AG04449 (cell line): Measurements from ENCODE around the gene RORC.
"Not testable (repeated sequence)": the region's sequence is repeated elsewhere in the genome, so short reads cannot be mapped to it uniquely, and the experiment has no call there.

Source experiments
- CTCF ChIA-PET: fragments of 350-600 bp; formaldehyde crosslinking; extraction: SDS; loops from one replicate; lab custom pipeline; 2021; ENCODE audit warnings: antibody characterized with exemption; lab: Yijun Ruan, JAX
- POLR2A ChIA-PET: fragments of 400-600, 350-600 bp; formaldehyde crosslinking; extraction: SDS; loops from one replicate; lab custom pipeline; 2020; ENCODE audit warnings: antibody characterized with exemption, inconsistent platforms; lab: Yijun Ruan, JAX
- DNase-seq: peaks from one replicate; pipeline ENCODE4 v3.0.0-alpha.2; 2010; ENCODE audit warnings: low read depth, low spot score
- H3K4me3 ChIP-seq: 2 replicates; pipeline ENCODE4 v1.5.1; 2011; ENCODE audit warnings: low read depth, mild to moderate bottlenecking, control low read depth, low read length
- TF ChIP-seq, protein P1 (sequence below): IDR thresholded peaks from one replicate; pipeline ENCODE4 v1.5.1; 2011; ENCODE audit warnings: mild to moderate bottlenecking, moderate library complexity, low read length, control low read depth, inconsistent platforms; ENCODE audit not compliant: insufficient read depth; ENCODE audit errors: missing control alignments

Gene RORC

DNA sequence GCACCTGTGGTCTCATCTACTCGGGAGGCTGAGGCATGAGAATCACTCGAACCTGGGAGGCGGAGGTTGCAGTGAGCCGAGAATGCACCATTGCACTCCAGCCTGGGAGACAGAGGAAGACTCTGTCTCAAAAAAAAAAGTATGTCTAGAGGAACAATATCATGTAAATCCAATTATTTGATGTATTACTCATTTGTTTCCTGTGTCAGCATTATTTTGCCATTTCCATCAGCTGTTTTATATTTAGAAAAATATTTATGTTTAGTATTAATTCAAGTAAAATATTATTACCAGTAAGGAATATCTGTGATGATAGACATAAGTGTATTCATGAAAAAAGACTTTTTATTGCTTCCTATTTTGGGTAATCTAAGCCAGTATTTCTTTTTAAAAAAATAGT, 54.3 kb downstream of the RORC start:
- ChIA-PET POLR2A (no interaction called here), CTCF (interaction anchor here (0.7 to 1.2 kb wide), 2 partner anchors 13 to 319 kb away, joined by 3 read pairs; partner anchors contain the start of gene TDRKH)
- no peak overlapping the region for H3K4me3 ChIP-seq
- no peak for DNase-seq
- TF ChIP-seq, protein P1, sequence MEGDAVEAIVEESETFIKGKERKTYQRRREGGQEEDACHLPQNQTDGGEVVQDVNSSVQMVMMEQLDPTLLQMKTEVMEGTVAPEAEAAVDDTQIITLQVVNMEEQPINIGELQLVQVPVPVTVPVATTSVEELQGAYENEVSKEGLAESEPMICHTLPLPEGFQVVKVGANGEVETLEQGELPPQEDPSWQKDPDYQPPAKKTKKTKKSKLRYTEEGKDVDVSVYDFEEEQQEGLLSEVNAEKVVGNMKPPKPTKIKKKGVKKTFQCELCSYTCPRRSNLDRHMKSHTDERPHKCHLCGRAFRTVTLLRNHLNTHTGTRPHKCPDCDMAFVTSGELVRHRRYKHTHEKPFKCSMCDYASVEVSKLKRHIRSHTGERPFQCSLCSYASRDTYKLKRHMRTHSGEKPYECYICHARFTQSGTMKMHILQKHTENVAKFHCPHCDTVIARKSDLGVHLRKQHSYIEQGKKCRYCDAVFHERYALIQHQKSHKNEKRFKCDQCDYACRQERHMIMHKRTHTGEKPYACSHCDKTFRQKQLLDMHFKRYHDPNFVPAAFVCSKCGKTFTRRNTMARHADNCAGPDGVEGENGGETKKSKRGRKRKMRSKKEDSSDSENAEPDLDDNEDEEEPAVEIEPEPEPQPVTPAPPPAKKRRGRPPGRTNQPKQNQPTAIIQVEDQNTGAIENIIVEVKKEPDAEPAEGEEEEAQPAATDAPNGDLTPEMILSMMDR, result no peak

DNA sequence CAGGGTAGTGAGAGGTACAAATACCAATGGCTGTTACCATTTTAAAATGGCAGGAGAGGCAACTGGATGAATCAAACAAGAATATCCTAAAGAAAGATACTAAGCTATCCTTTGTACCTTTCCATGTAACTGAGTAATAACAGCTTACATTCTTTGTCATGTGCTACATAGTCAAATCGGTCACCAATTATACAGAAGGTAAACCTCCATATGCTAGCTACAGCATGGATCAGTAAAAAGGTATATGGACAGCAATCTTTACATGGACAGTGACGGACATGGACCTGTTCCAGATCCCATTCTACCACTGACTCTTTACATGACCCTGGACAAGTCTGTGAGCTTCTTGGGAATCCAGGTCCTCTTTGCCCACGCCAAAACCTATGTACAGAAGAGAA, 54.9 kb downstream of the RORC start:
- POLR2A ChIA-PET, result no interaction called here
- CTCF ChIA-PET, result no interaction called here
- TF ChIP-seq, protein P1, result no peak
- H3K4me3 ChIP-seq, result no peak overlapping the region
- DNase-seq, result no peak

DNA sequence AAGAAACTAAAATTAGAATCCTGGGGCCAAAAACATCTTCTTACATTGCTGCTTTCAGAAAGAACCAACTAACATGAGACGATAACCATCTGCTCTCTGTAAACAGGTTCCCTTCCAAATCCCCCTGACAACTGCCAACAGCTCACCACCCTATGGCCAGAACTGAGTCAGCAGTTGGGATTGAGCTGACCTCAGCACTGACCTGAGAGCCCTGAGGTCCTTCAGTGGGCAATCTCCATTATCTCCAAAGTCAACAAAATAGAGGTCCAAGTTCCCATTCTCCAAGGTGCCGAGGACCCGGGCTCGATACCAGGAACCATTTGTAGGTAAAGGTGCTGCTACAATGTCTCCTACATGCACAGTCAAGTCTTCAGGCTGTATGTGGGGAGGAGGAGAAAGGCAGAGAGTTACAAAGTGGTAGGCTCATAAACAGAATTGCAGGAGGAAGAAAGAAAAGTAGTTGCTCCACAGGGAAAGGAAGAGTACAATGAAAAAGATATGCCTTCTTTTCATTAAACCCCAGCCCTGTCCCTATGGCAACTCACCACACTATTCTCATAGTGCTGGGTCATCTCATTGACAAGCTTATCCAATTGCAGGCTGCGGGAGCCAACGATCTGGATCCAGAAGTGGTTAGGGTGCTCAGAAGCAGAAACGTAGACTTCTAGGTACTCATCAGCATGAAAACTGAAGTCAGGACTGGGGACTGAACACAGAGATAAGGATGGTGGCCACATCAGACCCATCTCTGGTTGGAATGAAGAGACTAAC, 55.5 kb downstream of the RORC start:
- ChIA-PET CTCF (interaction anchor here (1.5 kb wide), 1 partner anchor 14 kb away, joined by 5 read pairs; the partner anchor contains the start of gene TDRKH), POLR2A (no interaction called here)
- TF ChIP-seq, protein P1, result no peak
- DNase-seq, result no peak
- no peak overlapping the region for H3K4me3 ChIP-seq

DNA sequence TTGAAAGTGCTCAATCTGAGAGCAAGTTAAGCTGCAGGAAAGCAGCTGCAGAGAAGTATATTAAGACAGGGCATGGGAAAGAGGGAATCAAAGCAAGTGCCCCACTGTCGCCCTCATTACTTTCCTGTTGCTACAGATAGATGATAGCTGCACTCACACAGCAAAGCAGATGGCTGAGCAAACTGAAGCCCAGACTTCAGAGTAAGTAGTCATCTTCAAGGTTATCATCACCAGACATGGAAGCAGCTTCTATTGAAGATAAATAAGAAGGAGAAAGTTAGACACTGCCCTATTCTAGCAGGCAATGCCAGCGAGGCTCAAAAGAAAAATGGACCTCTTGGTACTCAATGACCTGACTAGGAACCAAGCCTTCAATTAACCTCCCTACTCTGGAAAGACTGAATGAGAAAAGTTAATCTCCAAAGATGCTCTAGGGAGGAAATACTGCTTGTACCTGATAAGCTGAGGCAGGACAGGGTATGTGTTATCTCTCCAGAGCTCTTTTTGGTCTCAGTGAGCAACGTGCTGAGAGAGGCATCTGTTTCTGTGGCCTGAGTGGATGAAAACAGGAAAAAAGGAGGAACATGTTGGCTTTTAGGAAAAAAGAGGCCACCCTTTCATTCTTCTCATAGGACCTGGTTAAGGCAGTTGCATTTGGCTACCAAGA, 57.2 kb downstream of the RORC start:
- POLR2A ChIA-PET, result no interaction called here
- no peak for DNase-seq
- no peak overlapping the region for H3K4me3 ChIP-seq
- TF ChIP-seq, protein P1, result no peak
- CTCF ChIA-PET, result interaction anchor here (1.5 kb wide), 1 partner anchor 15 kb away, joined by 5 read pairs; the partner anchor contains the start of gene TDRKH

DNA sequence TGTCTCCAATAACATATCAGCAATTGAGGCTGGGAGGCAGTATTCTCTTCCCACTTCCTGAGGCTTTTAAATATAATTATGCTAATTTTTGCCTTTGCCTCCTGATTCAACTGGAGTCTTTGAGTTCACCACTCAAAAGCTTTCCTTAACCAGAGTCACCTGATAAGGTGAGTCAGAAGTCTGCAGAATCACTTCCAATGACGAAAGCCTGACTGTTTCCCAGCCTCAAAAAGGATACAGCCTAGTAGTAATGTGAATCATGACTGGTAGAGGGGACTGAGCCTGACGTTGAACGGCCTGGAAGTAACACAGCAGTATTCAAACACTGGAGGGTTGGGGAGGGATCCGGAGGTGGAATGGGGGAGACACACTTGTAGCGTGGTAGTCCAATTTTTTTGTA, 57.9 kb downstream of the RORC start:
- POLR2A ChIA-PET, result no interaction called here
- CTCF ChIA-PET, result no interaction called here
- H3K4me3 ChIP-seq, result no peak overlapping the region
- DNase-seq, result no peak
- TF ChIP-seq, protein P1, result no peak

DNA sequence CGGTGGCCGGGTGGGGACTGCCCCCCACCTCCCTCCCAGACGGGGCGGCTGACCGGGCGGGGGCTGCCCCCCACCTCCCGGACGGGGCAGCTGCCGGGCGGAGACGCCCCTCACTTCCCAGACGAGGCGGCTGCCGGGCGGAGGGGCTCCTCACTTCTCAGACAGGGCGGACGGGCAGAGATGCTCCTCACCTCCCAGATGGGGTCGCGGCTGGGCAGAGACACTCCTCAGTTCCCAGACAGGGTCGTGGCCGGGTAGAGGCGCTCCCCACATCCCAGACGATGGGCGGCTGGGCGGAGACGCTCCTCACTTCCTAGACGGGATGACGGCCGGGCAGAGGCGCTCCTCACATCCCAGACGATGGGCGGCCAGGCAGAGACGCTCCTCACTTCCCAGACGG, 62.3 kb downstream of the RORC start:
- DNase-seq, CTCF ChIA-PET, H3K4me3 ChIP-seq, POLR2A ChIA-PET: not testable (repeated sequence)

DNA sequence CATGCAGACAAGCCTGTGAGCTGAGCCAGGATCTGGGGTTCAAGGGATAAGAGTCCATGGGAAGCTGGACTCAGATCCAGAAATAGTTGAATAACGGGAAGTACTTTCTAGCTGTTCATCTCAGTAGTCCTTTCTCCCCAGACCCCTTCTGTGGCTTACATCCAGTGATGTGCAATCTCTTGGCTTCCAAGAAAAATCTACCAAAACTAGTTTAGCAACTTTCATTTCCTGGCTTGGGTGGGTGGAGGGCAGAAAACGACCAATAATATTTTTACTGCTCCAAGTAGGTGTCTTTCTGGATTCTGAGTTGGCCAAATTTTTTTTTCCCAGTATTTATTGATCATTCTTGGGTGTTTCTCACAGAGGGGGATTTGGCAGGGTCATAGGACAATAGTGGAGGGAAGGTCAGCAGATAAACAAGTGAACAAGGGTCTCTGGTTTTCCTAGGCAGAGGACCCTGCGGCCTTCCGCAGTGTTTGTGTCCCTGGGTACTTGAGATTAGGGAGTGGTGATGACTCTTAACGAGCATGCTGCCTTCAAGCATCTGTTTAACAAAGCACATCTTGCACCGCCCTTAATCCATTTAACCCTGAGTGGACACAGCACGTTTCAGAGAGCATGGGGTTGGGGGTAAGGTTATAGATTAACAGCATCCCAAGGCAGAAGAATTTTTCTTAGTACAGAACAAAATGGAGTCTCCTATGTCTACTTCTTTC, 63.1 kb downstream of the RORC start:
- CTCF ChIA-PET, H3K4me3 ChIP-seq, DNase-seq, POLR2A ChIA-PET: not testable (repeated sequence)
